ENCODE data around the gene GPA33. TPM values are rescaled to one million over a fixed set of nuclear protein-coding genes. Genes with fewer than 3 reads are reported as not detected.

The GPA33 gene
- total and polyA plus RNA-seq, 10 of the 15 experiments (the other 5 are each of a cell fraction or from before 2014, with no cell fraction given) = 0.09 to 0.27 (median 0.21) TPM; not detected in 1

- ChIA-PET SMC1A (ENCODE audit: uncharacterized antibody, unreplicated experiment) (no interaction called here), CTCF (no interaction called here), RAD21 (ENCODE audit: unreplicated experiment) (no interaction called here), POLR2A (no interaction called here)
- peaks cover 11% of the 10 kb centered on the region; the same call in 1 of the 2 replicates for H3K4me1 ChIP-seq (ENCODE audit: control insufficient read depth, insufficient read depth, low read length)
- H4K20me1 ChIP-seq (ENCODE audit: control insufficient read depth, insufficient read depth) = no peaks in the 10 kb centered on the region
- no peaks in the 10 kb centered on the region for H3K27me3 ChIP-seq (replicated peaks in 1 of 2; ENCODE audit: control insufficient read depth in 2 of 2, insufficient read depth in 2 of 2, low read length in 1 of 2)
- no peak overlapping the region for H2AFZ ChIP-seq (ENCODE audit: control insufficient read depth, low read depth, low read length)
- no peaks in the 10 kb centered on the region for H3K36me3 ChIP-seq (ENCODE audit: control insufficient read depth in 2 of 2, insufficient read depth in 2 of 2, low read length in 1 of 2)
- in situ Hi-C loops (cut with MboI) (no loop called here), intact Hi-C loops (cut with micrococcal nuclease; ENCODE audit: unreplicated experiment) (no loop called here)
- BruUV-seq (replicated peaks) = no TSS peak
- no peaks in the 10 kb centered on the region for H3K79me2 ChIP-seq (ENCODE audit: control insufficient read depth, insufficient read depth, low read length)
- TF ChIP-seq CHD1 (IDR thresholded peaks at IDR 0.05; ENCODE audit: low read depth, low read length) = no peak
- TF ChIP-seq MEF2A (IDR thresholded peaks at IDR 0.05; ENCODE audit: insufficient read depth, low read depth, low read length) = no peak
- TF ChIP-seq ZBED1 (IDR thresholded peaks at IDR 0.05; ENCODE audit: borderline replicate concordance) = no peak
- no peak for TF ChIP-seq SP1 (IDR thresholded peaks at IDR 0.05; ENCODE audit: low read depth, low read length)
- no peak for TF ChIP-seq RB1 (IDR thresholded peaks at IDR 0.05; ENCODE audit: borderline replicate concordance)
- no peak for TF ChIP-seq CREB1 (IDR thresholded peaks at IDR 0.05; ENCODE audit: low read depth)
- TF ChIP-seq BCLAF1 (IDR thresholded peaks at IDR 0.05) = no peak
- no peak for TF ChIP-seq TAF1 (IDR thresholded peaks at IDR 0.05; ENCODE audit: borderline replicate concordance, low read depth, low read length)
- TF ChIP-seq E2F8 (IDR thresholded peaks at IDR 0.05; ENCODE audit: low read depth, partially characterized antibody) = no peak
- TF ChIP-seq NRF1 (conservative IDR thresholded peaks at IDR 0.05; ENCODE audit: low read depth, low read length) = no peak
- no peak for TF ChIP-seq BRCA1 (IDR thresholded peaks at IDR 0.05; ENCODE audit: low read depth, low read length)
- no peak for TF ChIP-seq CBX5 (IDR thresholded peaks at IDR 0.05; ENCODE audit: low read depth)
- TF ChIP-seq PRDM15 (CRISPR knock-in tag; IDR thresholded peaks at IDR 0.05) = no peak
- no peak for TF ChIP-seq BCL11A (IDR thresholded peaks at IDR 0.05; ENCODE audit: low read depth, low read length)
- no peak overlapping the region for H3K27ac ChIP-seq (ENCODE audit: control insufficient read depth, insufficient read depth)
- DNase-seq (ENCODE audit: low read depth, low spot score) = no peak
- no peaks in the 10 kb centered on the region; the same call in 2 of the 3 replicates for H3K9me3 ChIP-seq (replicated peaks; ENCODE audit: control insufficient read depth, insufficient read depth, low read length)
- no peak for ATAC-seq
- 63% methylated on average over 8 of the region's 8 CpGs for WGBS (ENCODE audit: insufficient coverage, insufficient replicate concordance, low lambda C conversion rate, missing lambda C conversion rate)
- no peak for FAIRE-seq
- no peak overlapping the region for H3K9ac ChIP-seq (ENCODE audit: control insufficient read depth, insufficient read depth, low read length)
- no peak overlapping the region for H3K4me2 ChIP-seq (ENCODE audit: control insufficient read depth, insufficient read depth)
- H3K4me3 ChIP-seq = no peak overlapping the region
Measured at GRCh38 chr1:167094690-167095089, 4.5 kb upstream of the GPA33 start.
